Right atrium auricular region (tissue), 2 donors: ENCODE data around the gene OR52A1. TPM values are rescaled to one million over a fixed set of nuclear protein-coding genes. Genes with fewer than 3 reads are reported as not detected.

Experiments
- DNase-seq: peaks from one replicate; pipeline ENCODE4 v3.0.0-alpha.2; 2019; ENCODE audit warnings: low spot score
- H3K27ac ChIP-seq, 2 donors: fragments of 200-600 bp; sonication (generic); 1 replicate in 1 of 2; 2 replicates in 1 of 2; pipeline ENCODE4 v1.5.1; 2016 to 2019
- H3K27me3 ChIP-seq, 2 donors: fragments of 200-600 bp; sonication (generic); one replicate each; pipeline versions ENCODE4 v1.5.1 to v1.6.0; 2017 to 2019
- H3K36me3 ChIP-seq: fragments of 200-600 bp; sonication (generic); one replicate; pipeline ENCODE4 v1.5.1; 2016
- H3K4me1 ChIP-seq, 2 donors: fragments of 200-600 bp; sonication (generic); one replicate each; pipeline versions ENCODE4 v1.5.1 to v1.6.0; 2017 to 2019
- H3K4me3 ChIP-seq, 2 donors: fragments of 200-600 bp; sonication (generic); 1 replicate in 1 of 2; 2 replicates in 1 of 2; pipeline ENCODE4 v1.5.1; 2017 to 2019; ENCODE audit warnings: mild to moderate bottlenecking in 1 of 2, moderate library complexity in 1 of 2
- H3K9me3 ChIP-seq, 2 donors: fragments of 200-600 bp; sonication (generic); one replicate each; pipeline ENCODE4 v1.5.1; 2019
- CTCF ChIP-seq, 2 donors: fragments of 200-600 bp; sonication (generic); IDR thresholded peaks; one replicate each; pipeline ENCODE4 v1.5.1; 2019; ENCODE audit warnings: antibody characterized with exemption in 2 of 2
- total RNA-seq, 2 donors: library from RNA; depleted of rRNA; stranded (reverse); fragments of >200 nt; gene quantifications; one replicate each; pipeline ENCODE4 v1.1.0, GENCODE V29; 2016

Gene OR52A1
- total RNA-seq, 2 donors from 2014 or later, result not detected

- no peak for DNase-seq
- no peaks in the 10 kb centered on the region for H3K27me3 ChIP-seq
- H3K4me1 ChIP-seq, result no peaks in the 10 kb centered on the region
- no peak for TF ChIP-seq CTCF (IDR thresholded peaks at IDR 0.05)
- no peak overlapping the region for H3K4me3 ChIP-seq
- no peak overlapping the region for H3K27ac ChIP-seq
- no peaks in the 10 kb centered on the region for H3K9me3 ChIP-seq
- H3K36me3 ChIP-seq, result no peaks in the 10 kb centered on the region
Measured at GRCh38 chr11:5118893-5119292, 35.7 kb downstream of the OR52A1 start.

- Histone ChIP-seq H3K9me3 (no peaks in the 10 kb centered on the region), H3K27me3 (no peaks in the 10 kb centered on the region), H3K4me1 (no peaks in the 10 kb centered on the region), H3K36me3 (no peaks in the 10 kb centered on the region), H3K27ac (no peak overlapping the region), H3K4me3 (no peak overlapping the region)
- DNase-seq, result no peak
- no peak for TF ChIP-seq CTCF (IDR thresholded peaks at IDR 0.05)
Measured at GRCh38 chr11:5117588-5117987, 37.0 kb downstream of the OR52A1 start.

- TF ChIP-seq CTCF (IDR thresholded peaks at IDR 0.05), result no peak
- Histone ChIP-seq H3K27me3 (no peaks in the 10 kb centered on the region), H3K4me3 (no peak overlapping the region), H3K9me3 (no peaks in the 10 kb centered on the region), H3K36me3 (no peaks in the 10 kb centered on the region), H3K4me1 (no peaks in the 10 kb centered on the region), H3K27ac (no peak overlapping the region)
- DNase-seq, result no peak
Measured at GRCh38 chr11:5115339-5115738, 39.2 kb downstream of the OR52A1 start.

DNA sequence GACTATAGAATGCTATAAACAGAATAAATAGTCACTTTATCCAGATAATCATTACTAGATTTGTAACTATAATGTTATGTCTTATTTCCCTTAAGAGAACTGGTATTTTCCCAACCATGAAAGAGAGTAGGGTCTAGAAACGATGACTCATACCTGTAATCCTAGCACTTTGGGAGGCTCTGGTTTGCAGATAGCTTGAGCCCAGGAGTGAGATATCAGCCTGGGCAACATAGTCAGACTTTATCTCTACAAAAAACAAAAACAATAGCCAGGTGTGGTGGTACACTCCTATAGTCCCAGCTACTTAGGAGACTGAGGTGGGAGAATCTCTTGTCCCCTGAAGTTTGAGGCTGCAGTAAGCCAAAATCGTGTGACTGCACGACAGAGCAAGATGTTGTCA, 47.3 kb downstream of the OR52A1 start:
- H3K4me3 ChIP-seq, result no peak overlapping the region
- TF ChIP-seq CTCF (IDR thresholded peaks at IDR 0.05), result no peak
- no peaks in the 10 kb centered on the region for H3K9me3 ChIP-seq
- DNase-seq, result no peak
- no peaks in the 10 kb centered on the region for H3K27me3 ChIP-seq
- no peaks in the 10 kb centered on the region for H3K36me3 ChIP-seq
- no peak overlapping the region for H3K27ac ChIP-seq
- no peaks in the 10 kb centered on the region for H3K4me1 ChIP-seq

GRCh38 chr11:5103066-5103465, 51.5 kb downstream of the OR52A1 start:
- Histone ChIP-seq H3K4me3 (no peak overlapping the region), H3K36me3 (no peaks in the 10 kb centered on the region), H3K4me1 (no peaks in the 10 kb centered on the region), H3K27ac (no peak overlapping the region), H3K9me3 (no peaks in the 10 kb centered on the region), H3K27me3 (no peaks in the 10 kb centered on the region)
- no peak for TF ChIP-seq CTCF (IDR thresholded peaks at IDR 0.05)
- DNase-seq, result no peak

DNA sequence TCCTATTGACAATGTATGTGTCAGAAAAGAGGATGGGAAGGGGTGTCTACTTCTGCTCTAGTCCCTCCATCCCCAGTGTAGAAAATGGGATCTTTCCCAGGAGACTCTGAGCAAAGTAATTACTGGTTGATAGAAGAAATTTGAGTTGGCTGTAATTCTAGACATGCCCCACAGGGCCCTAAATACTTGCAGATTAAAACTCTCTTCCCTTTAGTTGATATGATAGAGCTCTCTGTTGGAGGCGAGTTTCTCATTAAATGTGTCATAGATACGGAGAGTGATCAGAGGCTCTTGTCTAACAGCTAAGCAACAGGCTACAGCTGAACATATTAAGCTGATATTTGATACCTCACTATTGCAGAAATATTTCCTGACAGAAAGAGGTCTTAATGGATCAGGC, 52.3 kb downstream of the OR52A1 start:
- no peak for TF ChIP-seq CTCF (IDR thresholded peaks at IDR 0.05)
- Histone ChIP-seq H3K4me3 (no peak overlapping the region), H3K9me3 (no peaks in the 10 kb centered on the region), H3K4me1 (no peaks in the 10 kb centered on the region), H3K36me3 (no peaks in the 10 kb centered on the region), H3K27ac (no peak overlapping the region), H3K27me3 (no peaks in the 10 kb centered on the region)
- no peak for DNase-seq
